Memory B cell (primary cell): Measurements from ENCODE around the gene TET2.

Source experiments
- ATAC-seq: fragments of 150-1000 bp; cut with Tn5 transposase; 2 replicates; pipeline ENCODE4 v1.10.0; 2021; ENCODE audit warnings: low read depth, mild to moderate bottlenecking, moderate library complexity
- DNase-seq, 2 donors: peaks; one replicate each; pipeline ENCODE4 v3.0.0; 2022; ENCODE audit warnings: low spot score in 2 of 2
- H3K27ac Mint-ChIP-seq: one replicate; pipeline ENCODE4 v1.8.0; 2022; ENCODE audit warnings: mild to moderate bottlenecking, moderate library complexity, mixed read lengths
- H3K27me3 Mint-ChIP-seq: one replicate; pipeline ENCODE4 v1.8.0; 2022; ENCODE audit warnings: mixed read lengths
- H3K36me3 Mint-ChIP-seq: one replicate; pipeline ENCODE4 v1.8.0; 2022; ENCODE audit warnings: mild to moderate bottlenecking, mixed read lengths
- H3K4me1 Mint-ChIP-seq: one replicate; pipeline ENCODE4 v1.8.0; 2022; ENCODE audit warnings: mixed read lengths
- H3K4me3 Mint-ChIP-seq: one replicate; pipeline ENCODE4 v1.8.0; 2022; ENCODE audit warnings: mild to moderate bottlenecking, moderate library complexity, mixed read lengths
- H3K9me3 Mint-ChIP-seq: one replicate; pipeline ENCODE4 v1.8.0; 2022; ENCODE audit warnings: mixed read lengths

Gene TET2

DNA sequence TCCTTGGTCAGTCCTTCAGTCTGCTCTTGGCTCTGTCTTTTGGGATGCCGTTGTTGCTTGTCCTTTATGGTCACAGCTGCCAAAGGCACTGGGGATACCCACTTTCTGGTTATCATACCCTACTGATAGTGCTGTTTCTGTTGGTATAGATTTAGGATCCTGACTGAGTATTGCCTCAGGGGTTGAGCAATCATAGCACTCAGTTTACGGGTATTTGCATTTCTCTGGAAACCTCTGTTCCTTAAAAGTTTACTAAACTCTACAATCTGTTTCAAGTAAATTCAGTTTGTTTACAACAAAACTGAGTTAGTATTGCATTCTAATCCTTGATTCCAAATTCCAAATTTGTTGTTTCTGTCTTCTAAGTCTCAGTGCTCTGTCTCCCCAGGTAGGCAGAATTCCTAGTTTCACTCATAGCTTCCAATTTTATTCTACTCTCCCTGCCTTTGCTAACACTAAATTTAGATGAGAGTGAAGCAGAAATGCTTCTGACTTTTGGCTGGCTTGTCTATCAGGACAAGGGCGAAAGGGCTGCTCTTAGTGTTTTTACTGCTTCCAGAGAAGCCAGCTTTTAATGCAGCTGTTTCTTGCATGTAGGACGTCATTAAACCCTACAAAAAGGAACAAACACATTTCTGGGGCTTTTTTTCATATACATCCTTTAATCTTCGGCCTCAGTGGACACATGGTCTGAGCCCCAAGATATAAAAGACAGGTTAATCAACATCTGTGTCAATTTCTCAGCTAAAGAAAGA lies 17.2 kb upstream of the TET2 start:
- Mint-ChIP-seq H3K4me3 (no peak overlapping the region), H3K4me1 (peaks cover 4% of the 10 kb centered on the region), H3K27me3 (no peaks in the 10 kb centered on the region), H3K9me3 (no peaks in the 10 kb centered on the region), H3K36me3 (no peaks in the 10 kb centered on the region), H3K27ac (no peak overlapping the region)
- DNase-seq = no peak
- ATAC-seq = no peak

DNA sequence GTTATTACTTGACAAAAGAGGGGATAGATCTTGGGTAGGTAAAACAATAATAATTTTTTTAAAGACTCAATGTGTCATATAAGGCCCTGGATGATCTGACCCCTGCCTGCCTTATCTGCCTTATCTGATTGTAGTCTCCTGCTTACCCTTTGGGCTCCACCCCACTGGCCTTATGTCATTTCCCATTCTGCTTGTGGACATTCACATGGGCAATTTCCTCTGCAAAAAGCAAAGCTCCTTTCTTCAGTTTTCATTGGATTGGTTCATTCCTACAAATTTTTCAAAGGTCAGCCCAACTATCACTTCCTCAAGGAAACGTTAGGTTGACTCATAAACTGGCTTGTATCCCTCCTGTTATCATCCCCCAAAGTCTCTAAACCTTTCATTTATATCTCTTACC lies 15.7 kb upstream of the TET2 start:
- ATAC-seq (no peak), DNase-seq (no peak)
- peaks cover 4% of the 10 kb centered on the region for H3K4me1 Mint-ChIP-seq
- H3K27me3 Mint-ChIP-seq = no peaks in the 10 kb centered on the region
- H3K27ac Mint-ChIP-seq = no peak overlapping the region
- H3K4me3 Mint-ChIP-seq = no peak overlapping the region
- no peaks in the 10 kb centered on the region for H3K36me3 Mint-ChIP-seq
- H3K9me3 Mint-ChIP-seq = no peaks in the 10 kb centered on the region

DNA sequence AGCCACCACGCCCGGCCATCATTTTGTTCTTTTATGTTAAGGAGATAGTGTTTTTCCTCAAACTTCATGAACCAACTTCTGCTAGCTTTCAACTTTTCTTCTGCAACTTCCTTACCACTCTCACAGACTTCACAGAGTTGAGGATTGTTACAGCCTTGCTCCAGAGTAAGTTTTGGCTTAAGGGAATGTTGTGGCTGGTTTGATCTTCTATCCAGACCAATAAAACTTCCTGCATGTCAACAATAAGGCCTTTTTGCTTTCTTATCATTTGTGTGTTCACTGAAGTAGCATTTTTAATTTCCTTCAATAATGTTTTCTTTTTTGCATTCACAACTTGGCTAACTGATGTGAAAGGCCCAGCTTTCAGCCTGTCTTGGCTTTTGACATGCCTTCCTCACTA lies 12.7 kb upstream of the TET2 start:
- H3K27ac Mint-ChIP-seq = no peak overlapping the region
- DNase-seq (no peak), ATAC-seq (no peak)
- H3K9me3 Mint-ChIP-seq = no peaks in the 10 kb centered on the region
- no peaks in the 10 kb centered on the region for H3K36me3 Mint-ChIP-seq
- no peaks in the 10 kb centered on the region for H3K27me3 Mint-ChIP-seq
- no peaks in the 10 kb centered on the region for H3K4me1 Mint-ChIP-seq
- H3K4me3 Mint-ChIP-seq = no peak overlapping the region

DNA sequence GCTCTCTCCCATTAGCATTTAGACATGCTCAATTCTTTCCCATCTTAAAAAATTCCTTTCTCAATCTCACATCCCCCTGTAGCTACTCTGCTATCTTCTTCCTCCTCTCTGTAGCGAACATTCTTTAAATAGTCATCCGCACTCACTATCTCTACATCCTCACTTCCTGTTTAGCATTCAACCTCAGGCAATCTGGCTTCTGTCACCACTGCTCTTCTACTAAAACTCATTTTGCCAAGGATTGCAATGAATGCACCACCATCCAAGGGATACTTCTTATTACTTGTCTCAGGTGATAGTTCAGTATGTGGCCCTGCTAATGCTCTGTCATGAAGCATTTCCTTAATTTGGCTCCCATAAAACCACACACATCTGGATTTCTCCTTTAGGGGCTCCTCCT lies 10.9 kb upstream of the TET2 start:
- ATAC-seq = no peak
- no peak for DNase-seq
- Mint-ChIP-seq H3K27ac (no peak overlapping the region), H3K27me3 (no peaks in the 10 kb centered on the region), H3K9me3 (no peaks in the 10 kb centered on the region), H3K4me3 (no peak overlapping the region), H3K4me1 (no peaks in the 10 kb centered on the region), H3K36me3 (no peaks in the 10 kb centered on the region)

DNA sequence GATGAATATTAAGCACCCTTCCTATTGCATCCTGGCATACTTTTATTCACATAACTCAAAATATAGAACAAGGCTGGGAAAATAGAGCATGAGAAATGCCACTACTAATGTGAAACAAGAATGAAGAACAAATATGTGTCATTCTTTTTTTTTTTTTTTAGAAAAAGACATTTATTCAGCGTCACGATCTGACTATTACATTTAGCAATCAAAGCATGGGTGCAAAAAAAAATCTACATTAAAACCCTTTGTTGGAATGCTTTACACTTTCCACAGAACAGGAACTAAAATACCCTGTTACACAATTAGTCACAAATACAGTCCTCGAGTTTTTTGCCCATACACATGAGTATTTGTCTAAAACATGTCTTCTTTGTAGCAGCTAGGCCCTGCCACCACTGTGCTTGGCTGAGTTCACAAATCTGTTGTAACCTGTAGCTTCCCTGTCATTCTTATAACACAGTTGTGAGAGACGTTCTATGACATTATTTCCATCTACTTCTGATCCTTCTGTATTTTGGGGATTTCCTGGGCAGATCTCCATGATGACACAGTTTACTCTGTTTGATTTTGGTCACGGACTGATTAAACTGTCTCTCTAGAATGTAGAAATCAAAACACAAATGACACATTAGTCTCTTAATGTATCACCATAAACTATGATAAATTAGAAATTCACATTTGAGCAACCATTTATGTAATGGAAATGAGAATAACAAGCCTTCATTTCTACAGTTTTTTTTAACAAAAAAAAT lies 9.4 kb upstream of the TET2 start:
- H3K27ac Mint-ChIP-seq = no peak overlapping the region
- H3K27me3 Mint-ChIP-seq = no peaks in the 10 kb centered on the region
- no peaks in the 10 kb centered on the region for H3K36me3 Mint-ChIP-seq
- DNase-seq (no peak), ATAC-seq (no peak)
- H3K4me1 Mint-ChIP-seq = no peaks in the 10 kb centered on the region
- H3K4me3 Mint-ChIP-seq = no peak overlapping the region
- no peaks in the 10 kb centered on the region for H3K9me3 Mint-ChIP-seq

DNA sequence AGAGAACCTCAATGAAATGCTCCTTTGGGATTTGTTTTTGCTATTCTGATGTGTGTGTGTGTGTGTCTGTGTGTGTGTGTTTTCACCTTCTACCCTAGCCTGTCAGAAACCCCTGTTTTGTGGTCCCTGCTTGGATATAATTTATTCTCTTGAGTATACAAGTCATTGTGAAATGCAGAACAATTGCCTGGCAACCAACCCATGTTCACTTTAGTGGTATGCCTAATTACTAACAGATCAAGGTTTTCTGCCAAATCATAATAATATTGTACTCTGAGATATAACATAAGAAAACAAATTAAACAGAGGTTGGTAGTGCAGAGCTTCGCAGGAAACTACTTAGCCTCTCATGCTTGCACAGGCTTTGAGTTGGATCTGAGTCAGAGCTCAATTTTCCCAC lies 7.0 kb upstream of the TET2 start:
- Mint-ChIP-seq H3K27me3 (no peaks in the 10 kb centered on the region), H3K9me3 (no peaks in the 10 kb centered on the region), H3K36me3 (no peaks in the 10 kb centered on the region), H3K4me1 (no peaks in the 10 kb centered on the region), H3K27ac (no peak overlapping the region), H3K4me3 (no peak overlapping the region)
- DNase-seq (no peak), ATAC-seq (no peak)

DNA sequence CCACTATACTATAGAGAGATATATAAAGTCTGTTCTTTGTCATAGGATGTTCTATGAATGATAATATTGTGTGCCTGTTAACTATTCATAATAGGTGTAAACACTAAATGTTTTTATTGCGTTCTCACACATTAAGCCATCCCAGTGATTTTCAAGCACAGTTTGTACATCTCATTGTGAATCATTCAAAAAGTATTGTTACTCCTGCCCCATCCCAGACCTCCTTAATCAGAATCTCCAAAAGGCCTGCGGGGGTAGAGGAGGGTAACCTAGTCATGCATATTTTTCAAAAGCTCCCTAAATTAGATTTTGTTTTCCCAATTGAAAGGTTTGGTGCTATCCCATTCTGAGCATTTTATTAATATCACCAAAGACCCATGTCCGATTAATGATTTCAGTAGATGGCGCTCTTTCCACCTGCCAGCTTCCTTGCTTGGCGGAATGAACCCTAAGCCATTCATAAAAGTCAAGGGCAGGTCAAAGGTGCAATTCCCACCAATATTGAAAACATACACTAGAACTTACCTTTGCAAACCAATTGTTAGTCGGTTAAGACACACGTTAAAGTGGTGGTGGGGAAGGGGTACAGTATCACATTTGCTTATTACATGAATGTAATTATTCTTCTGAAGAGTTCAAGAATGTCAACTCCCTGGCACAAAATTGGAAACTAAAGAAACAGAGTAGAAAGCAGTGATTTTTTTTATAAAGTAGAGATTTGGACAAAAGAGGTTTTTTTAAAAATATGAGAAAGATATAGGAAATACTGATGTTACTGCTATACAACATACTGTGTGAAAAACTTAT lies 5.8 kb upstream of the TET2 start:
- Mint-ChIP-seq H3K36me3 (no peaks in the 10 kb centered on the region), H3K4me1 (peaks cover 5% of the 10 kb centered on the region), H3K27me3 (no peaks in the 10 kb centered on the region), H3K4me3 (no peak overlapping the region), H3K9me3 (no peaks in the 10 kb centered on the region), H3K27ac (no peak overlapping the region)
- peak; percentile 31 to 62 for DNase-seq
- peak; percentile 56 for ATAC-seq

DNA sequence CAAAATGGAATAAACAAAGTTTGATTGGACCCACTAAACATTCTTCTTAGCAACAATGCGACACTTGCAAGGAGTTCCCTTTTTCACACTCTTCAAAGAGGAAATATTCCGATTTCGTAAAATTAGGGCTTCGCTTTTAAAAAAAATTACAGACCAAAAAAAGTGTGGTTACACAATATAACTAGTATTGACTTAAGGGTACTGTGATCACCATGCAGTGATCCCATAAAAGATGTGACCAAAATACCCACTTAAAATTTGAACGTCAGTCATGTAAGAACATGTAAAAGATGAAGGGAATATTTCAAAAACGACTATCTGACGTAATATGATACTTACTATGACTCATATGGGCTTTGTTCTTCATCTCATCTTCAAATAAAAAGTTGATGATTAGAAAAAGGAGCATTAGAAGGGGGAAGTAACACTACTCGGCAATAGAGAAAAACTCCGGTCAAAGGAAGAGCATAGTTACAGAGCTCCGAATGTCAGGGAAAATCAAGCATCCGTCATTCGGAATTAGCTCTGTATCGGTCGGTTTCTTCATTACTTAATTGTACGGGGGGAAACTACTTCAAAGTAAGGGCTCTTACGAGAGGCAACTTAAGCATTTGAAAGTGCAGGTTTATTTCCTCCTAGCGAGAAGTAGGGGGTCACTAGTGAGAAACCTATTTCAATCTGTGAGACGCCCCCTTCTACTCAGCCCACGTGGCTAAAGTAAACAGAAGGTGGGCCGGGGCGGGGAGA lies 1.3 kb upstream of the TET2 start:
- ATAC-seq (peak; percentile 25), DNase-seq (peak in 1 of 2 donors; percentile 17)
- no peaks in the 10 kb centered on the region for H3K36me3 Mint-ChIP-seq
- no peaks in the 10 kb centered on the region for H3K27me3 Mint-ChIP-seq
- peak overlapping the region; percentile 94 for H3K4me3 Mint-ChIP-seq
- H3K27ac Mint-ChIP-seq = peak overlapping the region; percentile 99
- no peaks in the 10 kb centered on the region for H3K9me3 Mint-ChIP-seq
- H3K4me1 Mint-ChIP-seq = peaks cover 19% of the 10 kb centered on the region

DNA sequence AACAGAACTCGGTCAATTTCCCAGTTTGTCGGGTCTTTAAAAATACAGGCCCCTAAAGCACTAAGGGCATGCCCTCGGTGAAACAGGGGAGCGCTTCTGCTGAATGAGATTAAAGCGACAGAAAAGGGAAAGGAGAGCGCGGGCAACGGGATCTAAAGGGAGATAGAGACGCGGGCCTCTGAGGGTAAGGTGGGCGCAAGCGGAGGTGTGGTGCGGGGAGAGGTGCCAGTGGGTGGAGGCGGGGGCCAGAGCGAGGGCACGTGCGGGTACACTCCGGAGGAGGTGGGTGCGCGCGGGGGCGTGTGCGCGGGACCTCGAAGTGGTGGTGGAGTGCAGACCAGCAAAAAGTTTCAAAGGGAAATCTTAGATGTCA lies 787 bp upstream of the TET2 start:
- peak overlapping the region; percentile 94 for H3K4me3 Mint-ChIP-seq
- H3K36me3 Mint-ChIP-seq = no peaks in the 10 kb centered on the region
- H3K9me3 Mint-ChIP-seq = no peaks in the 10 kb centered on the region
- DNase-seq (peak in 1 of 2 donors; percentile 26), ATAC-seq (peak; percentile 26)
- H3K27me3 Mint-ChIP-seq = no peaks in the 10 kb centered on the region
- peak overlapping the region; percentile 99 for H3K27ac Mint-ChIP-seq
- peaks cover 23% of the 10 kb centered on the region for H3K4me1 Mint-ChIP-seq

DNA sequence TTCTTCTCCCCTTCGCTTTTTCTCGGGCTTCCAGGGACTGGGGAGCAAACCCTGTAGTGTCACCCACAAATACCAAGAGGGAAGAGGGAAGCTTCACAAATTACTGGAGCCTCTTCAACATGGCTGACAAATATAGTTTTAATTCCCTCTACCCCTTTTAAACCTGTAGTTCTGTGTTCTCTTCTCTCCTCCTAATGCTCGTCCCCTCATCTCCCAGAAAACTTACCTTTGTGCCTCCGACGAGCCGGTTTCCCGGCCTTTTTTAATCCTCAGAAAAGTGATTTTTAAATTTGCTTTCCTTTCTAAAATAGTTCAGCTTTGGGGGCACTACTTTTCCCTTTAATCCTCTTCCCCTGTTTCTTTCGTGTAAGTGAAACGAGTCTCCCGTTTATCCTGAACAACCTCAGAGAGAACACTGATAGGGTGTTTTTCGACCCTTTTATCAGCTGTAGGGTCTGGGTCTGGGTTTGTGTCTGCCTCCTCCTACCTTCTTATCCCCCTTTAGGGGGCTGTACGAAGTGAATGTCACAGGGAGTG lies 408 bp downstream of the TET2 start:
- Mint-ChIP-seq H3K9me3 (no peaks in the 10 kb centered on the region), H3K27me3 (no peaks in the 10 kb centered on the region)

DNA sequence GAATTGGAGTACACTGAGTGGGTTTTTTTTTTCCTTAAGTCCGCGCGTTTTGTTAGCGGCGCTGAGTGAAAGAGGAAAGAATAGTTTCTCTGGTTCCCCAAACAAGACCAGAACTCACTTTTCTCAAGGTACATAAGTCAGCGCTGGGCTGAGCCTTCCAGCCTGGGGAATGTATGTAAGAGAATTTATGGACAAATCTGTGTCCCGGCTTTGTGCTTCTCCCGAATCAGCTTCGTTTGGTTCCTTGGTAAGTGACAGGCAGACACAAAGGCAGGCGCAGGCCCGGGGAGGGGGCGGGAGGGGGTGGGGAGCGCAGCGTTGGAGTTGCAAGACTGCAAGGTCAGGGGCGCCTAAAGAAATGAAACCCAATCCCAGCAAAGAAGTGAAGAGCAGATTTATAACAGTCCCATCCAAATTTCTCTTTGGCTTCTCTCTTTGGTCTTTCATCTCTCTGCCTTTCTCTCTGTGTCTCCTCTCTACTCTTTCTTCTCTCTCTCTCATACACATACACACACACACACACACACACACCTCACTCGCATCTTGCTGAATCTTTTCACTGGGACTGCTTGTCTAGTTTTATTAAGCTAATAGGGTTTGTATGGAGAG lies 981 bp downstream of the TET2 start:
- no peaks in the 10 kb centered on the region for H3K9me3 Mint-ChIP-seq
- H3K4me1 Mint-ChIP-seq = peaks cover 23% of the 10 kb centered on the region
- ATAC-seq (no peak), DNase-seq (peak; percentile 5 to 25)
- H3K36me3 Mint-ChIP-seq = no peaks in the 10 kb centered on the region
- peak overlapping the region; percentile 99 for H3K27ac Mint-ChIP-seq
- H3K4me3 Mint-ChIP-seq = peak overlapping the region; percentile 94
- no peaks in the 10 kb centered on the region for H3K27me3 Mint-ChIP-seq

More for the DNA sequence above, 408 bp downstream of the TET2 start:
- peaks cover 23% of the 10 kb centered on the region for H3K4me1 Mint-ChIP-seq
- H3K27ac Mint-ChIP-seq = peak overlapping the region; percentile 99
- DNase-seq = no peak
- H3K4me3 Mint-ChIP-seq = peak overlapping the region; percentile 94
- ATAC-seq = peak; percentile 7
- no peaks in the 10 kb centered on the region for H3K36me3 Mint-ChIP-seq

DNA sequence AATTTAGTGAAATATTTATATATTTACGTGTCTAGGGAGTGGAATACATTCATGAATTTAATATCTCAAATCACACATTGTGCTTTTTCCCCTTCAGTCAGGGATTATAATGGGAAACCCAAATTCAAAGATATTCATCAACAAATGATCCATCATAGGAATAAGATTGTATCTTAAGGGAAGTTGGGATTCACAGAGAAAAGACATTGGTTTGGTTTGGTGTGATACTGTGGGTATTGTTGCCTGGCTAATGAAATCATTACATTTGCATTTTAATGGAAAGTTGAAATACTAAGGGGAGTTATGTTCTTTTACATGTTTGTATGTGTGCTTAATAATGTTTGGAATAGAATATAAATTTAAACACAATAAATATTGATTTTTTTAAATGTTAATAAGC lies 1.7 kb downstream of the TET2 start:
- ATAC-seq = no peak
- H3K4me1 Mint-ChIP-seq = peaks cover 26% of the 10 kb centered on the region
- H3K4me3 Mint-ChIP-seq = peak overlapping the region; percentile 94
- peak overlapping the region; percentile 99 for H3K27ac Mint-ChIP-seq
- no peak for DNase-seq
- no peaks in the 10 kb centered on the region for H3K27me3 Mint-ChIP-seq
- H3K9me3 Mint-ChIP-seq = no peaks in the 10 kb centered on the region
- H3K36me3 Mint-ChIP-seq = peaks cover 2% of the 10 kb centered on the region

DNA sequence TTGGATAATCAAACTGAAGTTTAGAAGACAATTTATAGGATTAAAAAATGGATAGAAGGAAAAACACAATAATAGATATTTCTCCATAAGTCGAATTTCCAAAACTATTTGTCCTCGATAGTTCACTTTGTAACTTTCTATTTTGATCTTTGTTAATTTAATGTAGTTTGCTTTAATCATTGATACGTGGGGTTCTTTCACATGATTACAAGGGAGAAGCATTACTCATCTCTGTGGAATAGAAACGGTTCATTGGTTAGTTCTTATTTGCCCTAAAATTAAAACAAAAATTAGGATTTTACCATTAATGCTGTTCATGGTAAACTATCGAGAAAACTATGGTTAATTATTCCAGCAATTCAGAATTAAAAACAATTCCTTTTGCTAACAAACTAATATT lies 2.1 kb downstream of the TET2 start:
- DNase-seq = no peak
- peaks cover 2% of the 10 kb centered on the region for H3K36me3 Mint-ChIP-seq
- ATAC-seq = no peak
- H3K9me3 Mint-ChIP-seq = no peaks in the 10 kb centered on the region
- peak overlapping the region; percentile 35 for H3K4me3 Mint-ChIP-seq
- H3K27me3 Mint-ChIP-seq = no peaks in the 10 kb centered on the region
- H3K4me1 Mint-ChIP-seq = peaks cover 26% of the 10 kb centered on the region
- peak overlapping the region; percentile 99 for H3K27ac Mint-ChIP-seq
